A673 (cell line): ENCODE measurements around the gene SMIM44.

Source experiments
- EZH2 ChIP-seq: fragments of 200-600 bp; sonication (generic); IDR thresholded peaks from 2 replicates; pipeline ENCODE4 v1.6.1; 2017; ENCODE audit warnings: borderline replicate concordance, low read depth, mild to moderate bottlenecking, mixed read lengths, antibody characterized with exemption, low read length; ENCODE audit not compliant: poor library complexity, severe bottlenecking
- TF ChIP-seq, protein P1 (sequence below): fragments of 300-800, 200-600 bp; sonication (generic); conservative IDR thresholded peaks from 2 replicates; pipeline ENCODE4 v1.5.1; 2017; ENCODE audit warnings: low read depth, mild to moderate bottlenecking, antibody characterized with exemption, low read length, moderate library complexity, mixed read lengths

DNA sequence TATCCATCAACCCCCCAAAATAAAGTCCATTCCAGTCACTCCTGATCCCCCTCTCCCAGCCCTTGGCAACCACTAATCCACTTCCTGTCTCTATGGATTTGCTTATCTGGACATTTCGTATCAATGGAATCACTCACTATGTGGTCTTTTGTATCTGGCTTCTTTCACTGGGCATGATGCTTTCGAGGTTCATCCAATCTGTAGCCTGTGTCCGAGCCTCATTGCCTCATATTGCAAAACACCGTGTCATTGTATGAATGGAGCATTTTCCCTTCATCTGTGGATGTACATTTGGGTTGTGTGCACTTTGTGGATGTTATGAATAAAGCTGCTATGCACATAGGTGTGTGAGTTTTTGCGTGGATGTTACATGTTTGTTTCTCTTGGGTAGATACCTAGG is 21.5 kb upstream of the SMIM44 start:
- no peak for TF ChIP-seq EZH2
- TF ChIP-seq, protein P1, sequence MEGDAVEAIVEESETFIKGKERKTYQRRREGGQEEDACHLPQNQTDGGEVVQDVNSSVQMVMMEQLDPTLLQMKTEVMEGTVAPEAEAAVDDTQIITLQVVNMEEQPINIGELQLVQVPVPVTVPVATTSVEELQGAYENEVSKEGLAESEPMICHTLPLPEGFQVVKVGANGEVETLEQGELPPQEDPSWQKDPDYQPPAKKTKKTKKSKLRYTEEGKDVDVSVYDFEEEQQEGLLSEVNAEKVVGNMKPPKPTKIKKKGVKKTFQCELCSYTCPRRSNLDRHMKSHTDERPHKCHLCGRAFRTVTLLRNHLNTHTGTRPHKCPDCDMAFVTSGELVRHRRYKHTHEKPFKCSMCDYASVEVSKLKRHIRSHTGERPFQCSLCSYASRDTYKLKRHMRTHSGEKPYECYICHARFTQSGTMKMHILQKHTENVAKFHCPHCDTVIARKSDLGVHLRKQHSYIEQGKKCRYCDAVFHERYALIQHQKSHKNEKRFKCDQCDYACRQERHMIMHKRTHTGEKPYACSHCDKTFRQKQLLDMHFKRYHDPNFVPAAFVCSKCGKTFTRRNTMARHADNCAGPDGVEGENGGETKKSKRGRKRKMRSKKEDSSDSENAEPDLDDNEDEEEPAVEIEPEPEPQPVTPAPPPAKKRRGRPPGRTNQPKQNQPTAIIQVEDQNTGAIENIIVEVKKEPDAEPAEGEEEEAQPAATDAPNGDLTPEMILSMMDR = no peak
